WERI-Rb-1 (cell line): ENCODE measurements around the gene APPL2.

ENCODE experiments used
- DNase-seq: peaks from one replicate; pipeline ENCODE4 v3.0.0-alpha.2; 2020
- H3K27ac ChIP-seq: fragments of 250-450 bp; sonication (Bioruptor Pico); 2 replicates; pipeline ENCODE4 v1.5.1; 2020; ENCODE audit warnings: mild to moderate bottlenecking, moderate library complexity
- H3K27me3 ChIP-seq: fragments of 250-450 bp; sonication (Bioruptor Pico); 2 replicates; pipeline ENCODE4 v1.5.1; 2021; ENCODE audit warnings: mild to moderate bottlenecking, low read depth, moderate library complexity; ENCODE audit not compliant: insufficient read depth, severe bottlenecking
- H3K36me3 ChIP-seq: fragments of 250-450 bp; sonication (Bioruptor Pico); 2 replicates; pipeline ENCODE4 v1.5.1; 2020; ENCODE audit warnings: mild to moderate bottlenecking, moderate library complexity
- H3K4me3 ChIP-seq: 2 replicates; pipeline ENCODE4 v1.5.1; 2011; ENCODE audit warnings: low read depth, mild to moderate bottlenecking, control low read depth, low read length
- H3K9me3 ChIP-seq: fragments of 250-450 bp; sonication (Bioruptor Pico); 2 replicates; pipeline ENCODE4 v1.5.1; 2021; ENCODE audit warnings: mild to moderate bottlenecking, moderate library complexity; ENCODE audit not compliant: severe bottlenecking
- CTCF ChIP-seq: IDR thresholded peaks from 2 replicates; pipeline ENCODE4 v1.5.1; 2011; ENCODE audit warnings: low read depth, mild to moderate bottlenecking, control low read depth, inconsistent platforms, low read length

The APPL2 gene

GRCh38 chr12:105167346-105167745 lies 68.6 kb downstream of the APPL2 start:
- Histone ChIP-seq H3K9me3 (no peaks in the 10 kb centered on the region), H3K36me3 (peaks cover 3% of the 10 kb centered on the region; the same call in 1 of the 2 replicates), H3K27ac (no peak overlapping the region), H3K27me3 (no peaks in the 10 kb centered on the region), H3K4me3 (no peak overlapping the region)
- no peak for DNase-seq
- TF ChIP-seq CTCF = no peak

GRCh38 chr12:105166736-105167135 lies 69.2 kb downstream of the APPL2 start:
- peaks cover 3% of the 10 kb centered on the region; the same call in 1 of the 2 replicates for H3K36me3 ChIP-seq
- TF ChIP-seq CTCF = no peak
- DNase-seq = no peak
- no peaks in the 10 kb centered on the region for H3K27me3 ChIP-seq
- H3K9me3 ChIP-seq = no peaks in the 10 kb centered on the region
- H3K4me3 ChIP-seq = no peak overlapping the region
- H3K27ac ChIP-seq = no peak overlapping the region

- no peak for DNase-seq
- no peaks in the 10 kb centered on the region for H3K9me3 ChIP-seq
- H3K36me3 ChIP-seq = peaks cover 7% of the 10 kb centered on the region; the same call in 1 of the 2 replicates
- TF ChIP-seq CTCF = no peak
- H3K27me3 ChIP-seq = no peaks in the 10 kb centered on the region
- H3K27ac ChIP-seq = no peak overlapping the region
- no peak overlapping the region for H3K4me3 ChIP-seq
These were observed 71.9 kb downstream of the APPL2 start for GRCh38 chr12:105164068-105164467.

- no peak for TF ChIP-seq CTCF
These were observed 73.8 kb downstream of the APPL2 start for GRCh38 chr12:105162174-105162573.

GRCh38 chr12:105158876-105159275 lies 77.1 kb downstream of the APPL2 start:
- no peak for TF ChIP-seq CTCF
- no peak overlapping the region for H3K4me3 ChIP-seq
- H3K27ac ChIP-seq = no peak overlapping the region
- no peaks in the 10 kb centered on the region for H3K9me3 ChIP-seq
- H3K27me3 ChIP-seq = no peaks in the 10 kb centered on the region
- H3K36me3 ChIP-seq = peaks cover 4% of the 10 kb centered on the region; the same call in 1 of the 2 replicates
- DNase-seq = no peak

More at GRCh38 chr12:105162174-105162573, 73.8 kb downstream of the APPL2 start:
- peaks cover 7% of the 10 kb centered on the region; the same call in 1 of the 2 replicates for H3K36me3 ChIP-seq
- no peak for DNase-seq
- H3K9me3 ChIP-seq = no peaks in the 10 kb centered on the region
- H3K4me3 ChIP-seq = no peak overlapping the region
- no peak overlapping the region for H3K27ac ChIP-seq
- no peaks in the 10 kb centered on the region for H3K27me3 ChIP-seq

- H3K27ac ChIP-seq = no peak overlapping the region
- H3K27me3 ChIP-seq = no peaks in the 10 kb centered on the region
- H3K36me3 ChIP-seq = peaks cover 7% of the 10 kb centered on the region; the same call in 1 of the 2 replicates
- no peaks in the 10 kb centered on the region for H3K9me3 ChIP-seq
- no peak for DNase-seq
- H3K4me3 ChIP-seq = no peak overlapping the region
- TF ChIP-seq CTCF = no peak
These were observed 78.4 kb downstream of the APPL2 start for GRCh38 chr12:105157606-105158005.
